Measurements from ENCODE around the gene MACROH2A2.
"Not testable (repeated sequence)": the region's sequence is repeated elsewhere in the genome, so short reads cannot be mapped to it uniquely, and the experiment has no call there.

The MACROH2A2 gene

DNA sequence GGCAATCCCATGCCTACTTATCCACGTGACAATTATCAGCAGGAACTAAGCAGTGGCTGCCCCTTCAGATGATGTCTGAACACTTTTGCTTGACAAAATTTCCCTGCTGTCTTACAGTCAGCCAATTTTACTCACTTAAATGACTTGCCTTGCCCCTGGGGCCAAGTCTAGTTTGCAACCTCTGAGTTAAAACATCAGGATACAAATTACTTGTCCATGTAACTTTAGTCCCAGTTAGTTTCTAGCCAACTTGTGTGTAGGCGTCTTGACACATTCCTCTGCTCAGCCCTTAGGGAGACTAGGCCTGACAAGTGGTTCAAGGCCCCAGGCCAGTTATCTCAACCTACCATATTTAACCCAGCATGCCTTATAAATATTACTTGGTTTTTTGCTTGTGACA is 105.5 kb downstream of the MACROH2A2 start:
- no peak for DNase-seq (ENCODE audit: low read depth in 2 of 2)

- not testable (repeated sequence) for DNase-seq (ENCODE audit: low read depth in 2 of 2)
Observed at GRCh38 chr10:70159366-70159765, 106.7 kb downstream of the MACROH2A2 start.

GRCh38 chr10:70160798-70161197 is 108.2 kb downstream of the MACROH2A2 start:
- no peak for DNase-seq (ENCODE audit: low read depth in 2 of 2)

All from stimulated activated CD4-positive, alpha-beta T cell treated with anti-CD3 and anti-CD28 coated beads, Interleukin-1b, Interleukin-23, amount 100 ng/mL, for 4 hours (primary cell).